ENCODE results near the gene CD4.

DNA sequence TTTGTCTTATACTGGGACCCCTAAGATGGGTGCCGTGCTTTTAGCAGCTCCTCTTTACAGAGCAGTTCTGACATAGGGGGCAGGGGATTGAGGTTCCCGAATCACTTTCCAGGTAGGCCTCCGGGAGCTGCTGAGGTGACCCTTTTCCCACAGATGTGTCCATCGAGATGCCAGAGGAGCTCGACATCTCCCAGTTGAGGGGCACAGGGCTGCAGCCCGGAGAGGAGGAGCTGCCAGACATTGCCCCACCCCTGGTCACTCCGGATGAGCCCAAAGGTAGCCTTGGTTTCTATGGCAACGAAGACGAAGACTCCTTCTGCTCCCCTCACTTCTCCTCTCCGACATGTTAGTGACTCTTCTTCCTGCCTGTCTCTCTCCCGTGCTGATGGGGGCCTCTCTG is 73.7 kb downstream of the CD4 start:
- TF ChIP-seq POLR2A (IDR thresholded peaks at IDR 0.05; ENCODE audit: low read depth, low read length) = no peak
- no peak for TF ChIP-seq POLR2AphosphoS5 (IDR thresholded peaks at IDR 0.05; ENCODE audit: low read depth, low read length)
- TF ChIP-seq TAF1 (IDR thresholded peaks at IDR 0.05; ENCODE audit: borderline replicate concordance, low read depth, low read length) = no peak
